Spleen (tissue), 7 donors: ENCODE data around the gene SMO.

ENCODE experiments used
- CTCF ChIP-seq, 11 experiments: fragments of 200-600 bp in 7 of 11; fragments of 450-650 bp in 4 of 11; sonication (generic) in 4 of 11; IDR thresholded peaks in 8 of 11; conservative IDR thresholded peaks in 3 of 11; 1 replicate in 7 of 11; 2 replicates in 4 of 11; pipeline versions ENCODE4 v1.4.0 to v1.8.0; 2016 to 2021; ENCODE audit warnings: antibody characterized with exemption in 11 of 11, inconsistent platforms in 4 of 11, mild to moderate bottlenecking in 1 of 11
- POLR2AphosphoS5 ChIP-seq, 3 donors: sonication (generic); formaldehyde crosslinking; IDR thresholded peaks; one replicate each; pipeline ENCODE4 v1.5.1; 2017; ENCODE audit warnings: antibody characterized with exemption in 3 of 3
- donor health status: DM: no; HTN: no; CAD: no; lungs with moderate emphysema.
- donor health status: DM: no; HTN: no; CAD: no.
- donor health status: DM: no; HTN: no; CAD: no.

GRCh38 chr7:129176916-129177710 is 11.3 kb upstream of the SMO start:
- no peak for TF ChIP-seq CTCF (IDR thresholded peaks at IDR 0.05 in 8 of 11, conservative IDR thresholded peaks at IDR 0.05 in 3 of 11)
- TF ChIP-seq POLR2AphosphoS5 (IDR thresholded peaks at IDR 0.05) = no peak
